BE2C (cell line): Measurements from ENCODE around the gene LZTS3.

Experiments used
- DNase-seq: peaks from one replicate; pipeline ENCODE4 v3.0.0-alpha.2; 2020
- H3K27me3 ChIP-seq: fragments of 250-450 bp; sonication (Bioruptor Pico); 2 replicates; pipeline ENCODE4 v1.5.1; 2020; ENCODE audit warnings: mild to moderate bottlenecking
- H3K36me3 ChIP-seq: fragments of 250-450 bp; sonication (Bioruptor Pico); 2 replicates; pipeline ENCODE4 v1.5.1; 2020; ENCODE audit warnings: mild to moderate bottlenecking
- H3K4me1 ChIP-seq: fragments of 250-450 bp; sonication (Bioruptor Pico); 2 replicates; pipeline ENCODE4 v1.5.1; 2020
- H3K4me3 ChIP-seq: 2 replicates; pipeline ENCODE4 v1.5.1; 2011; ENCODE audit warnings: low read depth, low read length
- H3K9me3 ChIP-seq: fragments of 250-450 bp; sonication (Bioruptor Pico); 2 replicates; pipeline ENCODE4 v1.5.1; 2020
- TF ChIP-seq, protein P1 (sequence below): IDR thresholded peaks from 2 replicates; pipeline ENCODE4 v1.5.1; 2012; ENCODE audit warnings: mild to moderate bottlenecking, low read depth, low read length

LZTS3 gene

DNA sequence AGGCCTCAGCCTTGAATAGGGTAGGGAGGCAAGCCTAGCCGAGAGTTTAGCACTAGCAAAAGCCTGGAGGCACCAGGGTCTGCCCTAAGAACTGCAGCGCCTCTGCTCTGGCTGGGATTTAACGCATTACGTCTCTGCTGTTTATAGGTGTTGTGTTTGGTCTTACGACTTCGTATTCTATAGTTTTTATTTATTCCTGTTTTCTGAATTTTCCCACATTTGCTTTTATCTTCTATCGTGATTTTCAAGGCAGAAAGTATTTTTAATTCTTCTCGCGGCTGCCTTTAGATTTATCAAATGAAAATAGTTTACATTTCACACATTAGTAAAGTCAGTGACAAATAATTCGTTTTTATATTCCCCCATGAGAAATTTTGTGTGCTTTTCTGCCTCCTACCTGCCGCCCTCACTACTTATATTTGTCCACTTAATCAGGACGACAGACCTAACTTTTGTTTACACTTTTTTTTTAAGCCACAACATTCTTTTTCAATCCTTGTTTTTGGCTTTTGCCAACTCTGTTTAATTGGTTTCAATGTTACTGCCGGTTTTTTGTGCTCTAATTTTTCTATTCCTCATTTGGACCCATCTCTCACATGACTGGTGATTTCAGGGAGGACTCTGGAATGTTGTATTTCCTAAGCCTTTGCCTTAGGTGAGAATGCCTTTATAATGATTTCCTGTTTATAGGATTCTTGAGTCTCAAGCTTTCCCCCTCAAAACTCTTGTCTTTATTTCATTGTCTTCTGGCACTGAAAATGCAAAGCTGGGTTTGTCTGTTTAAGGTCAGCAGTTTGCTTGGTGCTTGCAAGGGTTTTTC is 1.3 kb upstream of the LZTS3 start:
- no peaks in the 10 kb centered on the region for H3K36me3 ChIP-seq
- TF ChIP-seq, protein P1, sequence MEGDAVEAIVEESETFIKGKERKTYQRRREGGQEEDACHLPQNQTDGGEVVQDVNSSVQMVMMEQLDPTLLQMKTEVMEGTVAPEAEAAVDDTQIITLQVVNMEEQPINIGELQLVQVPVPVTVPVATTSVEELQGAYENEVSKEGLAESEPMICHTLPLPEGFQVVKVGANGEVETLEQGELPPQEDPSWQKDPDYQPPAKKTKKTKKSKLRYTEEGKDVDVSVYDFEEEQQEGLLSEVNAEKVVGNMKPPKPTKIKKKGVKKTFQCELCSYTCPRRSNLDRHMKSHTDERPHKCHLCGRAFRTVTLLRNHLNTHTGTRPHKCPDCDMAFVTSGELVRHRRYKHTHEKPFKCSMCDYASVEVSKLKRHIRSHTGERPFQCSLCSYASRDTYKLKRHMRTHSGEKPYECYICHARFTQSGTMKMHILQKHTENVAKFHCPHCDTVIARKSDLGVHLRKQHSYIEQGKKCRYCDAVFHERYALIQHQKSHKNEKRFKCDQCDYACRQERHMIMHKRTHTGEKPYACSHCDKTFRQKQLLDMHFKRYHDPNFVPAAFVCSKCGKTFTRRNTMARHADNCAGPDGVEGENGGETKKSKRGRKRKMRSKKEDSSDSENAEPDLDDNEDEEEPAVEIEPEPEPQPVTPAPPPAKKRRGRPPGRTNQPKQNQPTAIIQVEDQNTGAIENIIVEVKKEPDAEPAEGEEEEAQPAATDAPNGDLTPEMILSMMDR, result no peak
- no peaks in the 10 kb centered on the region for H3K9me3 ChIP-seq
- peak; percentile 45 for DNase-seq
- H3K4me1 ChIP-seq, result no peaks in the 10 kb centered on the region
- peak overlapping the region; percentile 91 for H3K4me3 ChIP-seq
- peaks cover 15% of the 10 kb centered on the region; the same call in 1 of the 2 replicates for H3K27me3 ChIP-seq

DNA sequence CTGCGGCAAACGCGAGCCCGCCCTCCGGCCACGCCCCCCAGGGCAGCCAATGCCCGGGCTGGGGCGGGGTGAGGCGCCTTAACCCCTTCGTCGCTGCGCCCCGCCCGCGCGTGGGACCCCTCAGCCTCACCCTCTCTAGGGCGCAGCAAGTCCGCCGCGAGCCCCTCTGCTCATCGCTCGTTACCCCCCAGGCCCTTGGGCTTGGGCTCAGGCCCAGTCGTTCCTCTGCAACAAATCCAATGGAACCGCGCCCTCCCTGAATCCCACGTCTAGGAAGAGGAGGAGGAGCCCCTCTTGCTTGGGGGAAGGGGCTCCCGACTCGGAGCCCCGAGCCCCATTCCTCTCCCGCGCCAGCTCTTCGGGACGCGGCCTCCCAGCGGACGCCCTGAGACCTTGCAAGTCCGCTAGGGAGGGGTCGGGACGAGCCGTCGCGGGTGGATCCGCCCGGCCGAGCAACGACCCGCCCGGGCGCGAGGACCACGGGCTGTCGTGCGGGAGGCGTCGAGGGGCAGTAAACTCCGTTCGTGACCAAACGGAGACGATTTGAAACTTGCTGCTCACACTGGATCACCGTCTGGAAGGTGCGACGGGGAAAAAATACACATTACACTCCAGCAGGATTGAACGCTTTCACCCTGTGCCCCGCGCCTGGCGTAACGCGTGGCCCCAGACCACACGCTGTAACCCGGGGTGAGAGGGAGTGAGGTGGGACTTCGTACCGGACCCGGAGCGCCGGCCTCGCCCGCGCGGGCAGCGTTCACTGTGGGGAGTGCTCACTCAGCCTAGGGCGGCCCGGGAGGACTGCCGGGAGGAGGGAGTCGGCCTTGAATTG is 477 bp upstream of the LZTS3 start:
- Histone ChIP-seq H3K27me3 (peaks cover 15% of the 10 kb centered on the region; the same call in 1 of the 2 replicates), H3K4me1 (no peaks in the 10 kb centered on the region), H3K9me3 (no peaks in the 10 kb centered on the region), H3K36me3 (no peaks in the 10 kb centered on the region), H3K4me3 (peak overlapping the region; percentile 91)
- TF ChIP-seq, protein P1, result no peak
- peak; percentile 97 for DNase-seq

DNA sequence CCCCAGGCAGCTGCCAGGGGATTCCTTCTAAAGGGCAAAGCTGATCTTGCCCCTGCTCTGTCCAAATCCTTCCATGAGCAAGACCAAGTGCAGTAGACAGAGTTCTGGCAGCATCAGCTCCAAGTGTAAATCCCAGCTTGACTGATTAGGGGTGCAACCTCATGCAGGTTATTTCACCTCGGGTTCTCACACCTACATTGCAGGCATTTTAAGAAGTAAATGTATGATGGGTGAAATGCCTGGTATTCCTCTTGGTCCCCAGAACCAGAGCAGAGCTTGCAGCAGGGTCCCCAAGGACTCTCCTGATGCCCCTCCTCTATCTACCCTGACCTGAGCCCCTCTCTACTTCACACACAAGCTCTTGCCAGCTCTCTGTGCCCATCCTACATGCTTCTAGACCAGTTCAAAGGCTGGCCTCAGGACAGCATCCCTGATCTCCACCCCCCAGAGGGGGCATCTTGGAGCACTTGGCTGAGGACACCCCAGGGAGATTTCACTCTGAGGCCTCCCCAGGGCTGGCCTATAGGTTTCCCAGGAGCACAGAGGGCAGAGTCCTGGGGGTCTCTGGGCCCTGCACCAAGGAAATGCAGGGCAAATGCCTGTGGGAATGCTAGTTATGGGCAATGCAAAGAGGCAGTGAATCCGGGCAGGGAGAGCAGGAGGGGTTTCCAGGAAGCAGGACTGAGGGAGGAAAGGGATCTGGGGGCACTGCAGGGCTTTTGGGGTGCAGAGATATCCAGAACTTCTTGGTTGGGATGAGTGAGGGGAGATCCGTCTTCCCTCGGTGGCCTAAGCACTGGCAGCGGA is 1.0 kb downstream of the LZTS3 start:
- Histone ChIP-seq H3K36me3 (no peaks in the 10 kb centered on the region), H3K9me3 (no peaks in the 10 kb centered on the region), H3K4me1 (no peaks in the 10 kb centered on the region), H3K27me3 (peaks cover 15% of the 10 kb centered on the region; the same call in 1 of the 2 replicates), H3K4me3 (peak overlapping the region; percentile 75)
- TF ChIP-seq, protein P1, result no peak
- DNase-seq, result no peak

DNA sequence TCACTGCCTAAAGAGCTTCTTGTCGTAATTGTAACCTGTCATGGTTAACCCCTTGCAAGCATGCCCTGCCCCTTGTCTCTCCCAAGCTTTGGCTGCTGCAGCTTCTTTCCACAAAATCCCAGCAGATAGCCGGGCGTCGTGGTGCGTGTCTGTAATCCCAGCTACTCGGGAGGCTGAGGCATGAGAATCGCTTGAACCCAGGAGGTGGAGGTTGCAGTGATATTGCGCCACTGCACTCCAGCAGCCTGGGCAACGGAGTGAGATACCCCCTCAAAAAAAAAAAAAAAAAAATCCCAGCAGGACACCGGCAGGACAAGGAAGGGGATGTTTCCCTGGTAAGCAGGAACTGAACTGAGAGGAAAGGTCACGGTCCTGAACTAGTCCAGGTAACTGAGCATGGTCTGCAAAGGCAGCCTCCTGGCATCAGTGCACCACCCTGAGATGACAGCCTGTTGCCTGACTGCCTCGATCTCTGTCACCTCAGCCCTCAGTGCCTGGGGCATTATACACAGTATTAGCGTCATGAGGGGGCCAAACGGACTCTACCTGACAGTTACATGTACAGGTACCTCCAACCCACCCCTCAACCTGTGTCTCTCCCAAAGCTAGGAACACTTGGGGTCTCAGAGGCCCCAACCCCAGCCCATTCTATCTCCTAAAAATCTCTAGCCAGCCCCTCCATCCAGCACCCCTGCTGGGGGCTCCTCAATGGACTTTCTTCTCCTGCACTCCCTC is 1.8 kb downstream of the LZTS3 start:
- Histone ChIP-seq H3K4me3 (no peak overlapping the region), H3K4me1 (no peaks in the 10 kb centered on the region), H3K9me3 (no peaks in the 10 kb centered on the region), H3K36me3 (no peaks in the 10 kb centered on the region), H3K27me3 (peaks cover 15% of the 10 kb centered on the region; the same call in 1 of the 2 replicates)
- no peak for DNase-seq
- TF ChIP-seq, protein P1, result no peak

DNA sequence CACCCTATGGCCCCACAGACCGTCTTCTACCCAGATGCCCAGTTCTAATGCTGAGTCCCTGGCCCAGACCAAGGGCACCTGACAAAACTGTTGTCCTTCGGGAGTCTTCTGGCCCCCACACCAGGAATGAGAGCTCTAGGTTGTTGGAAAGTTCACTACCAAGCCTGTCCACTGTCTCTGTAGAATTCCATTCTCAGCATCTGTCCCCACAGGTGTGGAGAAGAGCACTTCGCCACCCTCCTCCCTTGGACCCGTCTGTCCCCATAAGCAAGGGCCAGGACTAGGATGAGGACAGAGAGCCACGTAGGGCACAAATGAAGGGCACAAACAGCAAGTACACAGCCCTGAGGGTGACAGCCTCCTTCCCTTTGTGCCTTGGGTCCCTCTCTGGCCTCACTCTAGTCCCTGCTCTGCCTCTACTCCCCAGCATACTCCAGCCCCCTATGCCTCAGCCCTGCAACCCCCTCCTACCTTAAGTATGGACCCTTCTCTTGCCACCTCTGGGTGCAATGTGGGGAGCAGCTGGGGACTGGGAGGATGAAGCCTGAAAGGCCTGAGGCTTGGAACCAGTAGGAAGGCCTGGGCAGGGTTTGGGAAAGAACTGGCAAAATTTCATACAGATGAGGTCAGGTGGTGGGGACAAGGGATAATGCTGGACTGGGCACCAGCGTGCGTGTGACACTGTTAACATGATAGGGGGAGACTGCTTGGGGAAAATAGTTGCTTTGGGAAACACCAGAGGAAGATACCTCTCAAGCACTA is 4.3 kb downstream of the LZTS3 start:
- H3K4me1 ChIP-seq, result no peaks in the 10 kb centered on the region
- no peaks in the 10 kb centered on the region for H3K9me3 ChIP-seq
- TF ChIP-seq, protein P1, result no peak
- no peaks in the 10 kb centered on the region for H3K36me3 ChIP-seq
- no peak overlapping the region for H3K4me3 ChIP-seq
- peaks cover 2% of the 10 kb centered on the region; the same call in 1 of the 2 replicates for H3K27me3 ChIP-seq
- DNase-seq, result no peak
